ENCODE measurements around the gene GANC.

- TF ChIP-seq, protein P1, sequence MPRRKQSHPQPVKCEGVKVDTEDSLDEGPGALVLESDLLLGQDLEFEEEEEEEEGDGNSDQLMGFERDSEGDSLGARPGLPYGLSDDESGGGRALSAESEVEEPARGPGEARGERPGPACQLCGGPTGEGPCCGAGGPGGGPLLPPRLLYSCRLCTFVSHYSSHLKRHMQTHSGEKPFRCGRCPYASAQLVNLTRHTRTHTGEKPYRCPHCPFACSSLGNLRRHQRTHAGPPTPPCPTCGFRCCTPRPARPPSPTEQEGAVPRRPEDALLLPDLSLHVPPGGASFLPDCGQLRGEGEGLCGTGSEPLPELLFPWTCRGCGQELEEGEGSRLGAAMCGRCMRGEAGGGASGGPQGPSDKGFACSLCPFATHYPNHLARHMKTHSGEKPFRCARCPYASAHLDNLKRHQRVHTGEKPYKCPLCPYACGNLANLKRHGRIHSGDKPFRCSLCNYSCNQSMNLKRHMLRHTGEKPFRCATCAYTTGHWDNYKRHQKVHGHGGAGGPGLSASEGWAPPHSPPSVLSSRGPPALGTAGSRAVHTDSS (tag by site-specific recombination; IDR thresholded peaks at IDR 0.05) = no peak
- TF ChIP-seq ZNF398 (tag by site-specific recombination; IDR thresholded peaks at IDR 0.05) = no peak
- no peak for TF ChIP-seq ZNF266 (tag by site-specific recombination; IDR thresholded peaks at IDR 0.05; ENCODE audit: low read depth)
- no peak for TF ChIP-seq ZNF121 (tag by site-specific recombination; IDR thresholded peaks at IDR 0.05)
- TF ChIP-seq EGR2 (tag by site-specific recombination; IDR thresholded peaks at IDR 0.05; ENCODE audit: low read depth) = no peak
- TF ChIP-seq, protein P2, sequence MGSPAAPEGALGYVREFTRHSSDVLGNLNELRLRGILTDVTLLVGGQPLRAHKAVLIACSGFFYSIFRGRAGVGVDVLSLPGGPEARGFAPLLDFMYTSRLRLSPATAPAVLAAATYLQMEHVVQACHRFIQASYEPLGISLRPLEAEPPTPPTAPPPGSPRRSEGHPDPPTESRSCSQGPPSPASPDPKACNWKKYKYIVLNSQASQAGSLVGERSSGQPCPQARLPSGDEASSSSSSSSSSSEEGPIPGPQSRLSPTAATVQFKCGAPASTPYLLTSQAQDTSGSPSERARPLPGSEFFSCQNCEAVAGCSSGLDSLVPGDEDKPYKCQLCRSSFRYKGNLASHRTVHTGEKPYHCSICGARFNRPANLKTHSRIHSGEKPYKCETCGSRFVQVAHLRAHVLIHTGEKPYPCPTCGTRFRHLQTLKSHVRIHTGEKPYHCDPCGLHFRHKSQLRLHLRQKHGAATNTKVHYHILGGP (tag by site-specific recombination; IDR thresholded peaks at IDR 0.05) = no peak
These were observed 5.7 kb upstream of the GANC start for GRCh38 chr15:42267286-42267685.
